ENCODE data around the gene NCAPD2.
A peak's percentile ranks its signal among the peaks of the same experiment; 100 is the strongest.
"Not testable (repeated sequence)": the region's sequence is repeated elsewhere in the genome, so short reads cannot be mapped to it uniquely, and the experiment has no call there.

The NCAPD2 gene

GRCh38 chr12:6554168-6555017 is 60.5 kb downstream of the NCAPD2 start:
- H3K9ac ChIP-seq (ENCODE audit: low read length), result peak overlapping the region; percentile 54; the same call in 1 of the 2 replicates
- peak overlapping the region; percentile 83 for H3K4me3 ChIP-seq (ENCODE audit: low read length)
- no peaks in the 10 kb centered on the region; the same call in 1 of the 2 replicates for H3K79me2 ChIP-seq (ENCODE audit: low read length)

GRCh38 chr12:6555018-6555691 is 61.3 kb downstream of the NCAPD2 start:
- TF ChIP-seq CTCF (IDR thresholded peaks at IDR 0.05; ENCODE audit: low read depth, low read length) (no peak), EZH2phosphoT487 (IDR thresholded peaks at IDR 0.05; ENCODE audit: low read depth) (no peak)
- H3K27ac ChIP-seq (ENCODE audit: low read length), result no peak overlapping the region
- H4K20me1 ChIP-seq (ENCODE audit: insufficient read depth, low read length), result no peaks in the 10 kb centered on the region
- peak overlapping the region; percentile 83 for H3K4me3 ChIP-seq (ENCODE audit: low read length)
- peaks cover 10% of the 10 kb centered on the region for H3K4me1 ChIP-seq (ENCODE audit: low read length)
- H3K36me3 ChIP-seq (replicated peaks; ENCODE audit: low read depth, low read length), result peaks cover 24% of the 10 kb centered on the region
- no peaks in the 10 kb centered on the region for H3K9me3 ChIP-seq (ENCODE audit: insufficient read depth, low read length)
- H3K27me3 ChIP-seq (ENCODE audit: low read depth, low read length), result no peaks in the 10 kb centered on the region
- H3K9ac ChIP-seq (ENCODE audit: low read length), result peak overlapping the region; percentile 54
- H3K4me2 ChIP-seq (ENCODE audit: low read length), result peak overlapping the region; percentile 85
- no peaks in the 10 kb centered on the region; the same call in 1 of the 2 replicates for H3K79me2 ChIP-seq (ENCODE audit: low read length)
- no peak overlapping the region for H2AFZ ChIP-seq (ENCODE audit: low read depth, low read length)

More at GRCh38 chr12:6554168-6555017, 60.5 kb downstream of the NCAPD2 start:
- Histone ChIP-seq H3K27ac (ENCODE audit: low read length) (no peak overlapping the region), H3K36me3 (replicated peaks; ENCODE audit: low read depth, low read length) (peaks cover 19% of the 10 kb centered on the region), H3K4me2 (ENCODE audit: low read length) (peak overlapping the region; percentile 85), H3K9me3 (ENCODE audit: insufficient read depth, low read length) (no peaks in the 10 kb centered on the region), H3K27me3 (ENCODE audit: low read depth, low read length) (no peaks in the 10 kb centered on the region), H3K4me1 (ENCODE audit: low read length) (peaks cover 10% of the 10 kb centered on the region), H2AFZ (ENCODE audit: low read depth, low read length) (no peak overlapping the region), H4K20me1 (ENCODE audit: insufficient read depth, low read length) (no peaks in the 10 kb centered on the region)
- TF ChIP-seq CTCF (IDR thresholded peaks at IDR 0.05; ENCODE audit: low read depth, low read length), result peak; percentile 68
- TF ChIP-seq EZH2phosphoT487 (IDR thresholded peaks at IDR 0.05; ENCODE audit: low read depth), result no peak

- not testable (repeated sequence) for H3K9me3 ChIP-seq (ENCODE audit: insufficient read depth, low read length); H3K79me2 ChIP-seq (ENCODE audit: low read length); H3K27ac ChIP-seq (ENCODE audit: low read length); H3K27me3 ChIP-seq (ENCODE audit: low read depth, low read length); H2AFZ ChIP-seq (ENCODE audit: low read depth, low read length); H3K9ac ChIP-seq (ENCODE audit: low read length); H4K20me1 ChIP-seq (ENCODE audit: insufficient read depth, low read length)
- Histone ChIP-seq H3K4me3 (ENCODE audit: low read length) (peak overlapping the region; percentile 83; the same call in 1 of the 2 replicates), H3K36me3 (replicated peaks; ENCODE audit: low read depth, low read length) (peaks cover 34% of the 10 kb centered on the region), H3K4me1 (ENCODE audit: low read length) (peaks cover 10% of the 10 kb centered on the region), H3K4me2 (ENCODE audit: low read length) (0 out of 2 replicates have a peak overlapping the region, but pooled peaks have one; percentile 85)
Observed at GRCh38 chr12:6556496-6556817, 62.6 kb downstream of the NCAPD2 start.

- TF ChIP-seq EZH2phosphoT487 (IDR thresholded peaks at IDR 0.05; ENCODE audit: low read depth) (no peak), CTCF (IDR thresholded peaks at IDR 0.05; ENCODE audit: low read depth, low read length) (no peak)
- H3K4me1 ChIP-seq (ENCODE audit: low read length), result peaks cover 10% of the 10 kb centered on the region
- no peak overlapping the region for H3K9ac ChIP-seq (ENCODE audit: low read length)
- H2AFZ ChIP-seq (ENCODE audit: low read depth, low read length), result no peak overlapping the region
- peaks cover 38% of the 10 kb centered on the region for H3K36me3 ChIP-seq (replicated peaks; ENCODE audit: low read depth, low read length)
- H4K20me1 ChIP-seq (ENCODE audit: insufficient read depth, low read length), result no peaks in the 10 kb centered on the region
- H3K4me3 ChIP-seq (ENCODE audit: low read length), result no peak overlapping the region
- no peak overlapping the region for H3K27ac ChIP-seq (ENCODE audit: low read length)
- H3K9me3 ChIP-seq (ENCODE audit: insufficient read depth, low read length), result no peaks in the 10 kb centered on the region
- no peak overlapping the region for H3K4me2 ChIP-seq (ENCODE audit: low read length)
- no peaks in the 10 kb centered on the region; the same call in 1 of the 2 replicates for H3K79me2 ChIP-seq (ENCODE audit: low read length)
- H3K27me3 ChIP-seq (ENCODE audit: low read depth, low read length), result no peaks in the 10 kb centered on the region
Observed at GRCh38 chr12:6556857-6557256, 63.0 kb downstream of the NCAPD2 start.
